ENCODE data around the gene SLIT3. TPM values are rescaled to one million over a fixed set of nuclear protein-coding genes. Genes with fewer than 3 reads are reported as not detected.

Gene SLIT3
- total RNA-seq, 1 experiment from 2014 or later, result 0.92 TPM

- Histone ChIP-seq H4K20me1 (ENCODE audit: control insufficient read depth, insufficient read depth, insufficient read length) (no peaks in the 10 kb centered on the region), H4K8ac (replicated peaks; ENCODE audit: insufficient read length, low read depth, low read length) (no peak overlapping the region), H2AFZ (ENCODE audit: low read length) (no peak overlapping the region), H3T11ph (ENCODE audit: low read length) (no peak overlapping the region), H3K4me1 (ENCODE audit: insufficient read depth, low read length) (no peaks in the 10 kb centered on the region; the same call in 1 of the 2 replicates), H2BK5ac (ENCODE audit: insufficient read length, low read length) (no peak overlapping the region), H3K9me3 (ENCODE audit: control insufficient read depth, low read depth, low read length) (no peaks in the 10 kb centered on the region), H3K4me2 (ENCODE audit: insufficient read depth, insufficient read length, low read length) (no peak overlapping the region), H3K4ac (ENCODE audit: low read depth, low read length) (no peak overlapping the region), H2BK12ac (ENCODE audit: insufficient read length, low read depth, low read length) (no peak overlapping the region), H4K91ac (ENCODE audit: insufficient read length, low read depth, low read length) (no peak overlapping the region), H3K23me2 (ENCODE audit: insufficient read length, low read depth, low read length, poor library complexity, severe bottlenecking) (no peaks in the 10 kb centered on the region), H3K27ac (ENCODE audit: insufficient read length, low read depth, low read length) (no peak overlapping the region), H2BK20ac (ENCODE audit: low read depth, low read length, poor library complexity, severe bottlenecking) (no peak overlapping the region), H2AK5ac (ENCODE audit: insufficient read length, low read length) (no peak overlapping the region), H3K79me1 (ENCODE audit: insufficient read depth, low read depth, low read length, poor library complexity, severe bottlenecking) (no peaks in the 10 kb centered on the region), H3K14ac (ENCODE audit: insufficient read depth, low read length) (no peak overlapping the region), H3K56ac (ENCODE audit: insufficient read length, low read depth, low read length) (no peak overlapping the region), H3K27me3 (ENCODE audit: insufficient read depth, low read length) (no peaks in the 10 kb centered on the region), H4K5ac (ENCODE audit: insufficient read length, low read depth, low read length) (no peak overlapping the region), H3K18ac (ENCODE audit: insufficient read length, low read depth, low read length) (no peak overlapping the region), H3K9ac (ENCODE audit: extremely low read depth, insufficient read length, low read length) (no peak overlapping the region), H3K79me2 (ENCODE audit: insufficient read depth, low read length) (no peaks in the 10 kb centered on the region), H3K23ac (ENCODE audit: insufficient read length, low read depth, low read length) (no peak overlapping the region), H2BK15ac (ENCODE audit: low read depth, low read length) (no peak overlapping the region), H2BK120ac (ENCODE audit: low read depth, low read length, poor library complexity, severe bottlenecking) (no peak overlapping the region)
- TF ChIP-seq CTCF (conservative IDR thresholded peaks at IDR 0.05), result no peak
- Mint-ChIP-seq H3K27ac (no peak overlapping the region), H3K4me1 (peaks cover 21 to 28% of the 10 kb centered on the region in 2 experiments), H3K27me3 (ENCODE audit: low read depth) (peaks cover 5% of the 10 kb centered on the region), H3K4me3 (no peak overlapping the region), H3K36me3 (ENCODE audit: insufficient read depth in 1 of 3, low read depth in 3 of 3) (peaks cover 0 to 2% (median 0%) of the 10 kb centered on the region in 3 experiments; a peak in 2 of 7 replicates), H3K9me3 (no peaks in the 10 kb centered on the region)
- DNase-seq, result no peak
These were observed 249.6 kb downstream of the SLIT3 start for GRCh38 chr5:169051351-169051750.
